Gastrocnemius medialis (tissue), 4 donors: Measurements from ENCODE around the gene RAD51B. TPM values are rescaled to one million over a fixed set of nuclear protein-coding genes. Genes with fewer than 3 reads are reported as not detected.

Experiments
- ATAC-seq, 2 donors: fragments of 150-250 bp; one replicate each; pipeline ENCODE4 v1.9.1; 2016
- DNase-seq, 2 donors: peaks; one replicate each; pipeline ENCODE4 v3.0.0-alpha.2; 2019
- H3K27ac ChIP-seq, 4 donors: fragments of 200-600 bp; sonication (generic); 1 replicate in 1 of 4; 2 replicates in 3 of 4; pipeline ENCODE4 v1.5.1; 2016 to 2018; ENCODE audit warnings: mild to moderate bottlenecking in 2 of 4, moderate library complexity in 1 of 4
- H3K27me3 ChIP-seq, 3 donors: fragments of 200-600 bp; sonication (generic) in 2 of 3; 1 replicate in 1 of 3; 2 replicates in 2 of 3; pipeline versions ENCODE4 v1.5.1 to v1.6.0; 2016 to 2019; ENCODE audit warnings: mild to moderate bottlenecking in 1 of 3, moderate library complexity in 1 of 3
- H3K36me3 ChIP-seq, 2 donors: fragments of 200-600 bp; sonication (generic) in 1 of 2; one replicate each; pipeline ENCODE4 v1.5.1; 2017 to 2018
- H3K4me1 ChIP-seq, 2 donors: fragments of 200-600 bp; sonication (generic) in 1 of 2; one replicate each; pipeline ENCODE4 v1.5.1; 2016 to 2017; ENCODE audit warnings: mild to moderate bottlenecking in 2 of 2
- H3K4me3 ChIP-seq, 4 donors: fragments of 200-600 bp; sonication (generic) in 3 of 4; 1 replicate in 1 of 4; 2 replicates in 3 of 4; pipeline ENCODE4 v1.5.1; 2016 to 2019; ENCODE audit warnings: mild to moderate bottlenecking in 2 of 4
- H3K9me3 ChIP-seq, 3 donors: fragments of 200-600 bp; sonication (generic) in 2 of 3; 1 replicate in 1 of 3; 2 replicates in 2 of 3; pipeline ENCODE4 v1.5.1; 2016 to 2019
- CTCF ChIP-seq, 5 experiments: fragments of 450-650 bp in 3 of 5; fragments of 200-600 bp in 2 of 5; sonication (generic) in 2 of 5; IDR thresholded peaks in 4 of 5; conservative IDR thresholded peaks in 1 of 5; 1 replicate in 4 of 5; 2 replicates in 1 of 5; pipeline ENCODE4 v1.5.1; 2016 to 2019; ENCODE audit warnings: antibody characterized with exemption in 5 of 5, mild to moderate bottlenecking in 3 of 5, moderate library complexity in 3 of 5
- POLR2A ChIP-seq, 2 donors: fragments of 450-650 bp; IDR thresholded peaks; one replicate each; pipeline ENCODE4 v1.6.1; 2017; ENCODE audit warnings: antibody characterized with exemption in 2 of 2, mild to moderate bottlenecking in 2 of 2, moderate library complexity in 2 of 2
- in situ Hi-C, 4 donors: fragments of 200-750 bp; cut with MboI; loops; one replicate each; pipeline versions ENCODE4 v1.15.0 to v1.8.0; 2017; ENCODE audit warnings: low sequenced_read_pairs in 4 of 4
- intact Hi-C: fragments of 100-400 bp; cut with DNase I; formaldehyde crosslinking; loops from one replicate; pipeline ENCODE4 v1.15.1; 2023; ENCODE audit warnings: low total_unique reads
- total RNA-seq, 4 donors: library from RNA; depleted of rRNA; stranded (reverse); fragments of >200 nt; gene quantifications; one replicate each; pipeline versions ENCODE4 v1.1.0 to v1.2.3, GENCODE V29; 2016

The RAD51B gene
- total RNA-seq, 4 donors from 2014 or later, result 1.6 to 3.3 (median 2.4) TPM

DNA sequence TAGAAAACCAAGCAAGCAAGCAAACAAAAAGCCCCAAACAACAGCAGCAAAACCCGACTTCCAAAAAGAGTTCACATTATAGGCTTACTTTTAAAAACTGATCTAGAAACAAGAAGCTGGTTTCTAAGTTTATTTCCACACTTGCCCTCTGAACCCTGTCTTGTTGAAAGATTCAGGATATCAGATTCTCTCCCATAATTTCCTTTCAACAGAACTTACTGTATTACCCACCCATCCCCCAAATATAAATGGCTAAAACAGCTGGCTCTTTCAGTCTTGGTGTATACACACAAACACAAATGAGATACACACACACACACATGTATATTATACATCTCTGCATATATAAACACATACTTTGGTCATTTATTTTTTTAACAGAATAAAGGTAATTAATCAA is 512.4 kb downstream of the RAD51B start:
- Histone ChIP-seq H3K27ac (no peak overlapping the region), H3K4me1 (peaks cover 0 to 6% of the 10 kb centered on the region in 2 donors), H3K9me3 (no peaks in the 10 kb centered on the region), H3K4me3 (no peak overlapping the region), H3K27me3 (no peaks in the 10 kb centered on the region), H3K36me3 (no peaks in the 10 kb centered on the region)
- intact Hi-C loops (no loop called here), in situ Hi-C loops (no loop called here)
- no peak for DNase-seq
- TF ChIP-seq POLR2A (IDR thresholded peaks at IDR 0.05) (no peak), CTCF (IDR thresholded peaks at IDR 0.05 in 4 of 5, conservative IDR thresholded peaks at IDR 0.05 in 1 of 5) (no peak)
- no peak for ATAC-seq

GRCh38 chr14:68333262-68333661 is 513.7 kb downstream of the RAD51B start:
- H3K4me1 ChIP-seq, result peaks cover 0 to 6% of the 10 kb centered on the region in 2 donors
- TF ChIP-seq POLR2A (IDR thresholded peaks at IDR 0.05), result no peak
- TF ChIP-seq CTCF (IDR thresholded peaks at IDR 0.05 in 4 of 5, conservative IDR thresholded peaks at IDR 0.05 in 1 of 5), result no peak
- in situ Hi-C loops, result no loop called here
- no peaks in the 10 kb centered on the region for H3K9me3 ChIP-seq
- no peak for ATAC-seq
- no peaks in the 10 kb centered on the region for H3K27me3 ChIP-seq
- no peaks in the 10 kb centered on the region for H3K36me3 ChIP-seq
- no peak for DNase-seq
- intact Hi-C loops, result no loop called here
- H3K27ac ChIP-seq, result no peak overlapping the region
- H3K4me3 ChIP-seq, result no peak overlapping the region

- intact Hi-C loops, result no loop called here
These were observed 515.7 kb downstream of the RAD51B start for GRCh38 chr14:68335312-68335711.

GRCh38 chr14:68336165-68336564 is 516.6 kb downstream of the RAD51B start:
- no peak for DNase-seq
- in situ Hi-C loops (no loop called here), intact Hi-C loops (no loop called here)
- no peak overlapping the region for H3K4me3 ChIP-seq
- ATAC-seq, result no peak
- TF ChIP-seq CTCF (IDR thresholded peaks at IDR 0.05 in 4 of 5, conservative IDR thresholded peaks at IDR 0.05 in 1 of 5) (no peak), POLR2A (IDR thresholded peaks at IDR 0.05) (no peak)
- no peaks in the 10 kb centered on the region for H3K9me3 ChIP-seq
- peaks cover 0 to 6% of the 10 kb centered on the region in 2 donors for H3K4me1 ChIP-seq
- no peaks in the 10 kb centered on the region for H3K36me3 ChIP-seq
- H3K27me3 ChIP-seq, result no peaks in the 10 kb centered on the region
- H3K27ac ChIP-seq, result no peak overlapping the region

More at GRCh38 chr14:68335312-68335711, 515.7 kb downstream of the RAD51B start:
- H3K4me3 ChIP-seq, result no peak overlapping the region
- ATAC-seq (no peak), DNase-seq (no peak)
- no peaks in the 10 kb centered on the region for H3K9me3 ChIP-seq
- no peaks in the 10 kb centered on the region for H3K27me3 ChIP-seq
- no peak overlapping the region for H3K27ac ChIP-seq
- H3K4me1 ChIP-seq, result peaks cover 0 to 6% of the 10 kb centered on the region in 2 donors
- in situ Hi-C loops, result no loop called here
- H3K36me3 ChIP-seq, result no peaks in the 10 kb centered on the region
- no peak for TF ChIP-seq CTCF (IDR thresholded peaks at IDR 0.05 in 4 of 5, conservative IDR thresholded peaks at IDR 0.05 in 1 of 5)
- no peak for TF ChIP-seq POLR2A (IDR thresholded peaks at IDR 0.05)

DNA sequence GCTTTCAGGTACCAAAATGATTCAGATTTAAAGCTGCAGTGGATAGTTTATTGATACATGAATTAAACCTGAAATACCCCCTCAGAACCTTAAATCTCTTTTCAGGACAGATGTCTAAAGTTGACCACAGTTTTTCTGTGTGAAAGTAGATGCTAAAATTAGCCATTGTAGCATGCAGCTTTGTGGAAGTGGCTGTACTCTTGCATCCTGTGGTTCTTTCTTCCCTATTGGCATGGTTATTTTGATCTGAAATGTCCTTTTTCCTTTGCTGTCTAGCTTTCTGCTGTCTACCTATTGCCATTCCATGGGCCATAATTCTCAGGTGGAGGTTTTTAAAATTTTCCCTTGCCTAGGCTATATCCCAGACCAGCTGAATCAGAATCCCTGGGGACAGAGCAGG is 517.7 kb downstream of the RAD51B start:
- intact Hi-C loops (no loop called here), in situ Hi-C loops (no loop called here)
- ATAC-seq, result no peak
- no peak overlapping the region for H3K27ac ChIP-seq
- no peaks in the 10 kb centered on the region for H3K27me3 ChIP-seq
- H3K36me3 ChIP-seq, result no peaks in the 10 kb centered on the region
- no peak overlapping the region for H3K4me3 ChIP-seq
- no peaks in the 10 kb centered on the region for H3K4me1 ChIP-seq
- no peak for DNase-seq
- no peak for TF ChIP-seq CTCF (IDR thresholded peaks at IDR 0.05 in 4 of 5, conservative IDR thresholded peaks at IDR 0.05 in 1 of 5)
- no peak for TF ChIP-seq POLR2A (IDR thresholded peaks at IDR 0.05)
- no peaks in the 10 kb centered on the region for H3K9me3 ChIP-seq
